RWPE1 (cell line): ENCODE measurements around the gene KLHL26.
"Not testable (repeated sequence)": the region's sequence is repeated elsewhere in the genome, so short reads cannot be mapped to it uniquely, and the experiment has no call there.

Experiments
- CTCF ChIA-PET: fragments of 350-600 bp; sonication (Branson Sonifier 250); formaldehyde crosslinking; extraction: SDS; loops from one replicate; lab custom pipeline; 2021; lab: Yijun Ruan, JAX
- POLR2A ChIA-PET: fragments of 400-600 bp; formaldehyde crosslinking; extraction: SDS; loops from one replicate; lab custom pipeline; 2020; ENCODE audit warnings: antibody characterized with exemption; ENCODE audit not compliant: low non-redundant PET; lab: Yijun Ruan, JAX
- DNase-seq: peaks from one replicate; pipeline ENCODE4 v3.0.0; 2012; ENCODE audit warnings: low spot score
- H3K27ac ChIP-seq: fragments of 450-650 bp; 2 replicates; pipeline ENCODE4 v1.5.1; 2017
- CTCF ChIP-seq: fragments of 450-650 bp; conservative IDR thresholded peaks from 2 replicates; pipeline ENCODE4 v1.5.1; 2017; ENCODE audit warnings: low read depth, mild to moderate bottlenecking

Gene KLHL26

GRCh38 chr19:18590273-18591272 lies 46.3 kb upstream of the KLHL26 start:
- peak overlapping the region; percentile 96 for H3K27ac ChIP-seq
- TF ChIP-seq CTCF: peak; percentile 81
- ChIA-PET POLR2A (interaction anchor here (0.7 kb wide), 1 partner anchor 286 kb away, joined by 5 read pairs; no protein-coding TSS in a partner anchor), CTCF (interaction anchor here (0.6 to 3.2 kb wide), 6 partner anchors 22 to 189 kb away, joined by 3 to 8 read pairs (median 4); partner anchors contain the start of gene TMEM59L)
- peak; percentile 59 for DNase-seq

- H3K27ac ChIP-seq: peak overlapping the region; percentile 96
- TF ChIP-seq CTCF: no peak
- no peak for DNase-seq
- ChIA-PET CTCF (interaction anchor here (0.8 kb wide), 1 partner anchor 256 kb away, joined by 5 read pairs; no protein-coding TSS in a partner anchor), POLR2A (no interaction called here)
Observed at GRCh38 chr19:18591735-18592385, 45.0 kb upstream of the KLHL26 start.

GRCh38 chr19:18592732-18593131 lies 44.1 kb upstream of the KLHL26 start:
- DNase-seq, POLR2A ChIA-PET: not testable (repeated sequence)
- CTCF ChIA-PET: interaction anchor here (0.6 to 1.0 kb wide), 3 partner anchors 148 to 255 kb away, joined by 3 to 6 read pairs (median 5); partner anchors contain the start of gene UPF1
- H3K27ac ChIP-seq: peak overlapping the region; percentile 96

GRCh38 chr19:18593367-18594095 lies 43.3 kb upstream of the KLHL26 start:
- H3K27ac ChIP-seq: peak overlapping the region; percentile 96
- POLR2A ChIA-PET: interaction anchor here (1.0 kb wide), 1 partner anchor 326 kb away, joined by 4 read pairs; the partner anchor contains the start of genes COPE and DDX49
- CTCF ChIA-PET: interaction anchor here (0.6 to 1.9 kb wide), 10 partner anchors 10 to 262 kb away, joined by 3 to 10 read pairs (median 4); partner anchors contain the start of gene UPF1
- no peak for DNase-seq
- TF ChIP-seq CTCF: no peak

DNA sequence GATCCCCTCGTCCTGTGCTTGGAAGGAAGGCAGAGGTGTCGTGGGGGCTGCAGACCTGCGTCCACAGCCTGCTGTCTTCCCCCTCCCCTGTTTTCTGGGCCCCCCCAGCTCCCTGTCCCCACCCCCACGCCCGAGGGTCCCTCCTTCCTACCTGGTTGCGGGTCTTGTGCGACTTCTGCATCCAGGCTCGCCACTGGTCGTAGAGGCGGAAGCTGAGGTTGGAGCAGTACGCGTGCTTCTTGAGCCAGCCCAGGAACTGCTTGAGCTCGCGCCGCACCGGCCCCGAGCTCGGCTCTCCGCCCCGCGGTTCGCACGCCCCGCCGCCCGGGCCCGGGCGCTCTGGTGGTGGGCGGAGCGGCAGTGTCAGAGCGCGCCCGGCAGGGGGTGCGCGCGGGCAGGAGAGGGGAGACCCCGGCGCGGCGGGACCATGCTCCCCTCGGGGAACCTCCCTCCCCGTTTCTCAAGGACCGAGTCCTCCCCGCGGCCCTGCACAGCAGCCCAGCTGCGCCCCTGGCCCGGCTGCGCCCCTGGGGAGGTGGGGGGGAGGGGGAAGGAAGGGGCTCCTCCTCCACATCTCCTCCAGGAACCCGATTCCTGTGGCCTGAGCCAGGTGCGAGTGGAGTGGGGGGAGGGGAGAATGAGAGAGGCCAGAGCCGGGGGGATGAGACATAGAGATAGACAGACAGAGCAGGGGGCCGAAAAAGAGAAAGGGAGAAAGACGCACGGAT lies 42.6 kb upstream of the KLHL26 start:
- peak; percentile 98 for TF ChIP-seq CTCF
- peak overlapping the region; percentile 96 for H3K27ac ChIP-seq
- ChIA-PET POLR2A (interaction anchor here (0.7 to 1.0 kb wide), 2 partner anchors 168 to 325 kb away, joined by 4 to 7 read pairs; partner anchors contain the start of genes COPE and DDX49), CTCF (interaction anchor here (0.6 to 1.9 kb wide), 12 partner anchors 10 to 262 kb away, joined by 3 to 10 read pairs (median 4); partner anchors contain the start of gene UPF1)
- peak; percentile 76 for DNase-seq
